HG02884 (cell line): ENCODE results near the gene CCDC12.

ENCODE experiments used
- ATAC-seq: cut with Tn5 transposase; IDR thresholded peaks from one replicate; pipeline ENCODE4 v1.9.1; 2021; ENCODE audit warnings: mild to moderate bottlenecking, moderate library complexity; ENCODE audit not compliant: unreplicated experiment

CCDC12 gene

GRCh38 chr3:46909535-46910161, 66.9 kb downstream of the CCDC12 start:
- no peak for ATAC-seq

GRCh38 chr3:46908986-46909534, 67.5 kb downstream of the CCDC12 start:
- ATAC-seq: no peak

DNA sequence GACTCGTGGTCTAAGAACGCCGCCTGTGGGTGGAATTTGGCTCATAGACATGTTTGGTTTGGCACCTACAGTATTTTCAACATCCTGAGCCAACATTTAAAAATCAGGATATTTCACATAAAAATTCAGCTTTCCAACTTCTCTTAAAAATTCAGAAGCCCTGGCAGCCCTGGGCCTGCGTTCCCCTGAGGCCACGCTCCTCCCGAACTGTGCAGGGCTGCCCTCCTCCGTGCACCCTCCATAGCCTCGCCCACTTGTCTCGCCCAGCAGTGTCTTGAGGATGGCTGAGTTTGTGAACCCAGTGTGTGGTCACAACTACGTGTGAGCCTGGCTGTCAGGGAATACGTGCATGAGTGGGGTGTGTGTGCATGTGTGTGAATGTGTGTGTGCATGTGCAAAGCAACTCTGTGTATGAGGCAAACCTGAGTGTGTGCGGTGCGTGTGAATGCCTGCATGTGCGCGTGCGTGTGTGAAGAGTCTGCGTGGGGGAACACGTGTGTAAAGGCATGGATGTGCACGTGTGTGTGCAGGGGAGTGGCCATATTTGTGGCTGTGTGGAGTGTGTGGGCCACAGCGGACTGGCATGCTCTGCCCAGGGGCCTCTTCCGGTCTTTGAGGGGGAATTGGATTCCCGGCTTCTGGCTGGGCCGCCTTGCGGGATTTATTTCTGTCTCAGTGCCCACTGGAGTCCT, 68.1 kb downstream of the CCDC12 start:
- no peak for ATAC-seq

DNA sequence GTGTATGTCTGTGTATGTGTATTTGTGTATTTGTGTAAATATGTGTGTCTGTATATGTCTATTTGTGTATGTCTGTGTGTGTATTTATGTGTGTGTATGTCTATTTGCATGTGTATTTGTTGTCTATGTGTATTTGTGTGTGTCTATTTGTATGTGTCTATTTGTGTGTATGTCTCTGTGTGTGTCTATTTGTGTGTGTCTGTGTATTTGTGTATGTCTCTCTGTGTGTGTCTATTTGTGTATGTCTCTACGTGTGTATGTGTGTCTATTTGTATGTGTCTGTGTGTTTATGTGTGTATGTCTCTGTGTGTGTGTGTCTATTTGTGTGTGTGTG, 68.6 kb downstream of the CCDC12 start:
- no peak for ATAC-seq

GRCh38 chr3:46907271-46907670, 69.3 kb downstream of the CCDC12 start:
- no peak for ATAC-seq

DNA sequence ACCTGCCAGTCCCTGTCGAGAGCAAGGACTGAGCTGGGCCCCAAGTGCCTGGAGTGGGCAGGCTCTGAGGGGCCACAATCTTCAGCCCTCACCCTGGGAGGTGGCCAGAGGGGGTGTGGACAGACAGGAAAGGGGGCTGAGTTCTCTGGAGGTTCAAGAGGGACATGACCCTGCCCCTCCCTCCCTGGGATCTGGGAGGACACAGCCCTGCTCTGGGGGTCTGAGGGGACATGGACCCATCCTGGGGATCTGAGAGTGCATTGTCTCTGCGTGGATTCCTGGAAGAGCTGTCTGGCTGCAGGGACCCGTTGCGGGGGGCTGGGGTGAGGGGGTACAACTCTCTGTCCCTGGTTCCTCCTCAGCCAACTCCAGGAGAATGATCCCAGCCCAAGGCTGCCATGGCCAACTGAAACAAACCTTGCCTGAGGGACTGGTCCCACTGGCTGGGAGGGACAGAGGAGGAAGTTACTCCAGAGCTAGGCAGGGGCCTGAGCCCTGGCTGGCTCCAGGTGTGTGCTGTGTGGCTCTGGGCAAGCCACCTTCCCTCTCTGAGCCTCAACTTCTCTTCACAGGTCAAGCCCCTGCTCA, 70.0 kb downstream of the CCDC12 start:
- no peak for ATAC-seq

GRCh38 chr3:46905661-46906451, 70.7 kb downstream of the CCDC12 start:
- ATAC-seq: no peak

DNA sequence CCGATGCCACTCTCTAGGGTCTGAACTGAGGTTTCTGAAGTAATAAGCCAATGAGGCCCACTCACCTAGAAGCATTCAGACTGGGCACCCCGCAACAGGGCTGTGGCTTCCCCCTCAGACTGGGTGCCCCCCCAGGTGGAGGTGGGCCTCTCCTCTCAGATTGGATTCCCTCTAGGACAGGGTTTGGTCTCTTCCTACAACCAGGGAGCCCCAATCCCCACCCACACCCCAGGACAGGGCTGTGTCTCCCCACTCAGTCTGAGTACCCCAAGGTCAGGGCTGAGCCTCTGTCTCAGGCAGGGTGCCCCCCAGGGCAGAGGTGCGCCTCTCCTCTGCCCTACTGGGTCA, 71.4 kb downstream of the CCDC12 start:
- ATAC-seq: no peak

GRCh38 chr3:46904303-46905212, 72.0 kb downstream of the CCDC12 start:
- no peak for ATAC-seq

GRCh38 chr3:46903341-46904302, 72.9 kb downstream of the CCDC12 start:
- no peak for ATAC-seq

DNA sequence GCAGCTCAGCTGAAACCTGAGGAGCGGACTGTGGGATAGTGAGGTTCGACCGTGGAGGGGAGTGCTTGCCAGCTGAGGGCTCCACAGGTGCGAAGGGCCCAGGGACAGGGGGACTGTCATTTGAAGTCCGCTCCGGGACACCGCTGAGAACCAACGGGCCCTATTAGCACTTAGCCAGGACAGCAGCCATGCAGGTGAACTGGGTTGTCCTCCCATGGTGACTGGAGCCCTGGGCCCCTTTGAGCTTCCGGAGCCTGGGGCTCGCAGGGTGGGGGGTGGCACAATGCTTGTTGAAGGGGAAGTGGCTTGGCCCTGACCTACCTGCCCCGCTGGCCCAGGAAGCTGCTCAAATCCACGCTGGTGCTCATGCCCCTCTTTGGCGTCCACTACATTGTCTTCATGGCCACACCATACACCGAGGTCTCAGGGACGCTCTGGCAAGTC, 74.3 kb downstream of the CCDC12 start:
- no peak for ATAC-seq

- no peak for ATAC-seq
These were observed 74.9 kb downstream of the CCDC12 start for GRCh38 chr3:46901591-46902187.

- ATAC-seq: no peak
These were observed 75.5 kb downstream of the CCDC12 start for GRCh38 chr3:46901061-46901460.

DNA sequence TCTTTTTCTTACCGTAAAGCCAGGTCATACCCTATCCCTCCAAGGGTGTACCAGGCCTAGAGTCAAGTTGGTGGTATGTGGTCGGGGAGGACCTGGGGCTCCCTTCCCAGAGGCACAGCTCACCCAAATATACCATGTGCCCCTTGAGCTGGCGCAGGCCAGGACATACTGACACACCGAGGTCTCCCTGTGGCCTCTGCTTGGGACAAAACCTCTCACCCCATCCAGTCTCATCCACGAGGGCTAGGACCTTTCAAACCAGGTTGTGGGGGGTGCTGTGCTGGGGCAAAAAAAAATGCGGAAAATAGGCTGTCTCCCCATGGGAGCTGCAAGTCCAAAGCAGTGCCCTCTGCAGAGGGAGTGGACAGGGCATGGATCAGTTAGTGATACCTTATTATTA, 76.2 kb downstream of the CCDC12 start:
- no peak for ATAC-seq

- no peak for ATAC-seq
These were observed 76.6 kb downstream of the CCDC12 start for GRCh38 chr3:46900007-46900292.

GRCh38 chr3:46899151-46900006, 77.2 kb downstream of the CCDC12 start:
- ATAC-seq: no peak

DNA sequence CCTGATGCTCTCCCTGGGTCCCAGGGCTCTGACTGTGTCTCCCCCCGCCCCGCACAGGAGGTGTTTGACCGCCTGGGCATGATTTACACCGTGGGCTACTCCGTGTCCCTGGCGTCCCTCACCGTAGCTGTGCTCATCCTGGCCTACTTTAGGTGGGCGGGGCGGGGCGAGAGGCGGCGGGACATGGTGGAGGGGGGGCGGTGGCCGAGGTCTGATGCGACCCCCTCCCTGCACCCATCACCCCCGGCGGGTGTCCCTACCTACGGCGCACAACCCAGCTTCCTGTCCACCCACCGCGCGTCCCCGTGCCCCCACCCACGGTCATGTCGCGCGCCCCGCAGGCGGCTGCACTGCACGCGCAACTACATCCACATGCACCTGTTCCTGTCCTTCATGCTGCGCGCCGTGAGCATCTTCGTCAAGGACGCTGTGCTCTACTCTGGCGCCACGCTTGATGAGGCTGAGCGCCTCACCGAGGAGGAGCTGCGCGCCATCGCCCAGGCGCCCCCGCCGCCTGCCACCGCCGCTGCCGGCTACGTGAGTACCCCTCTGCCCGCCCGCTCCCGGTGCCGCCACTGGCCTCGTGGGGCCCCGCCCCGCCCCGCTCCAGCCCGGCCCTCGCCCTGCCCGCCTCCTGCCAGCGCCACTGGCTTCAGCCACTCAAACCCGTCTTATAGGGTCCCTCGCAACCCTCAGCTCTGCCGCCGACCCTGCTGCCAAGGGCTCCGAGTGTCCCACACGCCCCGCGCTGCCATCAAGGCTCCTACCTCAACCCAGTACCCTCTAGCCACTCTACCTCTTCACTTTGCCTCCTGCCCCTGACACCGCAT, 78.0 kb downstream of the CCDC12 start:
- no peak for ATAC-seq
